Panc1 (cell line): ENCODE results near the gene PPM1H. TPM values are rescaled to one million over a fixed set of nuclear protein-coding genes. Genes with fewer than 3 reads are reported as not detected.

ENCODE experiments used
- ATAC-seq: fragments of 200-7000 bp; cut with Tn5 transposase; 2 replicates; pipeline ENCODE4 v1.9.1; 2020; ENCODE audit warnings: mild to moderate bottlenecking, moderate library complexity
- BruUV-seq: library from RNA; stranded (reverse); fragments of 400-500 nt; replicated peaks from 2 replicates; lab custom pipeline; 2021; lab: Mats Ljungman, UMichigan
- CTCF ChIA-PET: fragments of 300-600 bp; sonication (Branson Sonifier 250); formaldehyde crosslinking; loops from one replicate; lab custom pipeline; 2022; ENCODE audit warnings: antibody characterized with exemption; lab: Charles Lee
- POLR2A ChIA-PET: fragments of 300-600 bp; sonication (Branson Sonifier 250); formaldehyde crosslinking; loops from one replicate; lab custom pipeline; 2022; ENCODE audit warnings: antibody characterized with exemption; lab: Charles Lee
- DNase-seq: peaks from one replicate; pipeline ENCODE4 v3.0.0-alpha.2; 2010; ENCODE audit warnings: low read depth, low spot score
- H3K27ac ChIP-seq: 2 replicates; pipeline ENCODE4 v1.5.1; 2011; ENCODE audit warnings: mild to moderate bottlenecking, low read length, inconsistent platforms
- H3K27me3 ChIP-seq: fragments of 200-500 bp; sonication (Bioruptor generic); 2 replicates; pipeline ENCODE4 v1.6.0; 2014; ENCODE audit warnings: low read length, inconsistent platforms; ENCODE audit not compliant: control insufficient read depth, insufficient read depth
- H3K36me3 ChIP-seq: fragments of 200-500 bp; sonication (Bioruptor generic); 2 replicates; pipeline ENCODE4 v1.5.1; 2014; ENCODE audit warnings: inconsistent platforms, mild to moderate bottlenecking, low read length, moderate library complexity; ENCODE audit not compliant: control insufficient read depth, insufficient read depth
- H3K4me1 ChIP-seq: 2 replicates; pipeline ENCODE4 v1.5.1; 2011; ENCODE audit warnings: inconsistent platforms, mild to moderate bottlenecking, low read length, moderate library complexity; ENCODE audit not compliant: control insufficient read depth, insufficient read depth
- H3K4me3 ChIP-seq, 2 experiments: 2 replicates each; pipeline ENCODE4 v1.5.1; 2011 to 2012; ENCODE audit warnings: low read depth in 2 of 2, low read length in 2 of 2, mild to moderate bottlenecking in 2 of 2, inconsistent platforms in 1 of 2, moderate library complexity in 1 of 2
- H3K9me3 ChIP-seq: fragments of 200-500 bp; sonication (Bioruptor generic); 2 replicates; pipeline ENCODE4 v1.5.1; 2014; ENCODE audit warnings: low read depth, mild to moderate bottlenecking, inconsistent platforms, low read length, moderate library complexity; ENCODE audit not compliant: control insufficient read depth, insufficient read depth
- CTCF ChIP-seq: fragments of 450-650 bp; IDR thresholded peaks from 2 replicates; pipeline ENCODE4 v1.5.1; 2017; ENCODE audit warnings: mild to moderate bottlenecking
- POLR2AphosphoS5 ChIP-seq: IDR thresholded peaks from 2 replicates; pipeline ENCODE4 v1.6.1; 2012; ENCODE audit warnings: mild to moderate bottlenecking, low read depth, low read length, moderate library complexity
- REST ChIP-seq, 2 experiments: IDR thresholded peaks; 2 replicates each; pipeline ENCODE4 v1.6.1; 2011 to 2012; ENCODE audit warnings: low read depth in 2 of 2, control low read depth in 1 of 2, low read length in 1 of 2, mild to moderate bottlenecking in 1 of 2, moderate library complexity in 1 of 2; ENCODE audit not compliant: insufficient read depth in 1 of 2
- SIN3A ChIP-seq: IDR thresholded peaks from 2 replicates; pipeline ENCODE4 v1.6.1; 2012; ENCODE audit warnings: low read depth, mild to moderate bottlenecking, low read length, moderate library complexity, borderline replicate concordance; ENCODE audit not compliant: insufficient read depth
- TCF7L2 ChIP-seq: IDR thresholded peaks from 2 replicates; pipeline ENCODE4 v1.6.1; 2011; ENCODE audit warnings: mild to moderate bottlenecking, low read depth, low read length, inconsistent platforms
- in situ Hi-C: cut with HindIII; loops from 2 replicates; pipeline ENCODE4 v1.10.0; 2016; ENCODE audit warnings: low sequenced_read_pairs, low pct_unique_long_range_greater_than_20kb
- intact Hi-C: fragments of 100-400 bp; cut with micrococcal nuclease; formaldehyde crosslinking; loops from one replicate; pipeline ENCODE4 v1.10.0; 2022; ENCODE audit not compliant: unreplicated experiment
- total RNA-seq: library from RNA; stranded (reverse); gene quantifications from one replicate; pipeline ENCODE4 v1.2.1, GENCODE V29; 2021; ENCODE audit not compliant: unreplicated experiment

PPM1H gene
- total RNA-seq, 1 experiment from 2014 or later, result 22.9 TPM

GRCh38 chr12:62840806-62841205, 94.1 kb downstream of the PPM1H start:
- in situ Hi-C loops, result no loop called here
- Histone ChIP-seq H3K36me3 (no peaks in the 10 kb centered on the region; the same call in 1 of the 2 replicates), H3K27ac (0 out of 2 replicates have a peak overlapping the region, but pooled peaks have one; percentile 12), H3K27me3 (no peaks in the 10 kb centered on the region), H3K9me3 (no peaks in the 10 kb centered on the region), H3K4me1 (peaks cover 6% of the 10 kb centered on the region), H3K4me3 (no peak overlapping the region)
- DNase-seq (no peak), ATAC-seq (no peak)
- ChIA-PET POLR2A (no interaction called here), CTCF (no interaction called here)
- intact Hi-C loops, result no loop called here
- no TSS peak for BruUV-seq
- TF ChIP-seq SIN3A, result no peak
- TF ChIP-seq TCF7L2, result no peak
- no peak for TF ChIP-seq POLR2AphosphoS5
- TF ChIP-seq REST (IDR thresholded peaks at IDR 0.05; ENCODE audit: insufficient read depth in 1 of 2, low read depth in 2 of 2, low read length in 1 of 2), result no peak
- TF ChIP-seq CTCF, result no peak

GRCh38 chr12:62839869-62840660, 94.9 kb downstream of the PPM1H start:
- DNase-seq, result no peak
- Histone ChIP-seq H3K4me1 (peaks cover 9% of the 10 kb centered on the region), H3K9me3 (no peaks in the 10 kb centered on the region), H3K27me3 (no peaks in the 10 kb centered on the region), H3K27ac (0 out of 2 replicates have a peak overlapping the region, but pooled peaks have one; percentile 12), H3K36me3 (no peaks in the 10 kb centered on the region; the same call in 1 of the 2 replicates), H3K4me3 (no peak overlapping the region)
- in situ Hi-C loops, result no loop called here
- ChIA-PET POLR2A (no interaction called here), CTCF (no interaction called here)
- no TSS peak for BruUV-seq
- ATAC-seq, result no peak
- no peak for TF ChIP-seq CTCF
- no peak for TF ChIP-seq POLR2AphosphoS5
- no peak for TF ChIP-seq TCF7L2
- no peak for TF ChIP-seq SIN3A
- no peak for TF ChIP-seq REST (IDR thresholded peaks at IDR 0.05; ENCODE audit: insufficient read depth in 1 of 2, low read depth in 2 of 2, low read length in 1 of 2)
- intact Hi-C loops, result no loop called here
